Stromal cell of bone marrow (primary cell): ENCODE results near the gene FIGNL2.
A peak's percentile ranks its signal among the peaks of the same experiment; 100 is the strongest.

Source experiments
- DNase-seq: peaks from one replicate; pipeline ENCODE4 v3.0.0-alpha.2; 2012; ENCODE audit warnings: low read depth

Gene FIGNL2

GRCh38 chr12:51773145-51773869 is 75.2 kb downstream of the FIGNL2 start:
- peak; percentile 76 for DNase-seq

GRCh38 chr12:51771008-51771407 is 77.5 kb downstream of the FIGNL2 start:
- DNase-seq = no peak
